GM19455 (cell line): ENCODE results near the gene SLC35A2.

Experiments used
- ATAC-seq: cut with Tn5 transposase; IDR thresholded peaks from one replicate; pipeline ENCODE4 v1.9.1; 2021; ENCODE audit not compliant: unreplicated experiment

Gene SLC35A2

GRCh38 chrX:48911412-48912182, at the start of gene SLC35A2:
Gene SLC35A2 (minus strand): TSS chrX:48911646. CDS start chrX:48911636, 10 bp downstream.
- ATAC-seq, result peak; percentile 66

DNA sequence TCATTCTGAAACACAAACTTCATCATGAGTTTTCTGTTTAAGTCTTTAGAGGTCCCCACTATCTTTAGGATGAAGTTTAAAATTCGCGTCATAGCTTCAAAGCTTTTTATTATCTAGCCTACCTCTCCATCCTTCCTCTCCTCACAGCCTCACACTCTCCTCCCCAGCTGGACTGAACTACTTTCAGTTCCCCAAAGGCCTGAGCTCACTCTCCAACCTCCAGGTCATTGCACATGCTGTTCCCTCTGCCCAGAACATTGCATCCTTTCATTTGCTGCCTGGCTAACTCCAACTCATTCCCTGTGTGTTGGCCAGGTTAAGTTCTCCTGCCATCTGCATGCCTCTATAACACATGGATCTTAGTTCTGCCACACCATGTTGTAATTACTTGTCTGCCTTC, 48.8 kb upstream of the SLC35A2 start:
- no peak for ATAC-seq

- ATAC-seq, result no peak
These were observed 47.2 kb upstream of the SLC35A2 start for GRCh38 chrX:48958635-48959094.

GRCh38 chrX:48957827-48958634, 46.6 kb upstream of the SLC35A2 start:
- ATAC-seq, result peak; percentile 76

- ATAC-seq, result peak; percentile 43
These were observed 46.0 kb upstream of the SLC35A2 start, which contains the start of gene OTUD5 for GRCh38 chrX:48957477-48957826. Gene OTUD5 (minus strand): TSS chrX:48957607. CDS start chrX:48957570, 37 bp downstream.

GRCh38 chrX:48956728-48957414, 45.4 kb upstream of the SLC35A2 start:
- ATAC-seq, result no peak

DNA sequence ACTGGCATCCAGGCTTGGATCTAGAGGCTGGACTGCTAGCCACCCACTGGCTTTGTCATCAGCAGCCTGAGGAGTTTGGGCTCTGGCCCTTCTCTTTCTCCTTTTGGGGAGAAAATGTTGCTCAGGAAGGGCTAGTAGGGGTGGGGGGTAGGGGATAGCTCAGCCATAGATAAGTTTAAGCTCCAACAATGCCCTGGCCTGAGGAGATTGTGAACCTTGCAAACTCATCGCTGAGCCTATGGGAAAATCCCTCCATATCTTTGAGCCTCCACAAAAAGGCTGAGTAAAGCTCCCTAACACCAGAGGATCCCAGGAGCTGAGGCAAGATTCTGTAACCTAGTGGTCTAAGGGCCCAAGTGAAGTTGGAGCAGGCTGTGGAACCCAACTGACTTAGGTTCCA, 37.1 kb upstream of the SLC35A2 start:
- ATAC-seq, result no peak

- ATAC-seq, result no peak
These were observed 34.3 kb upstream of the SLC35A2 start for GRCh38 chrX:48945517-48946348.

GRCh38 chrX:48942895-48943294, 31.4 kb upstream of the SLC35A2 start:
- no peak for ATAC-seq

- ATAC-seq, result no peak
These were observed 29.0 kb upstream of the SLC35A2 start for GRCh38 chrX:48940404-48940955.

GRCh38 chrX:48939524-48940228, 28.2 kb upstream of the SLC35A2 start:
- ATAC-seq, result no peak

- ATAC-seq, result peak; percentile 48
These were observed 27.4 kb upstream of the SLC35A2 start for GRCh38 chrX:48938721-48939425.

DNA sequence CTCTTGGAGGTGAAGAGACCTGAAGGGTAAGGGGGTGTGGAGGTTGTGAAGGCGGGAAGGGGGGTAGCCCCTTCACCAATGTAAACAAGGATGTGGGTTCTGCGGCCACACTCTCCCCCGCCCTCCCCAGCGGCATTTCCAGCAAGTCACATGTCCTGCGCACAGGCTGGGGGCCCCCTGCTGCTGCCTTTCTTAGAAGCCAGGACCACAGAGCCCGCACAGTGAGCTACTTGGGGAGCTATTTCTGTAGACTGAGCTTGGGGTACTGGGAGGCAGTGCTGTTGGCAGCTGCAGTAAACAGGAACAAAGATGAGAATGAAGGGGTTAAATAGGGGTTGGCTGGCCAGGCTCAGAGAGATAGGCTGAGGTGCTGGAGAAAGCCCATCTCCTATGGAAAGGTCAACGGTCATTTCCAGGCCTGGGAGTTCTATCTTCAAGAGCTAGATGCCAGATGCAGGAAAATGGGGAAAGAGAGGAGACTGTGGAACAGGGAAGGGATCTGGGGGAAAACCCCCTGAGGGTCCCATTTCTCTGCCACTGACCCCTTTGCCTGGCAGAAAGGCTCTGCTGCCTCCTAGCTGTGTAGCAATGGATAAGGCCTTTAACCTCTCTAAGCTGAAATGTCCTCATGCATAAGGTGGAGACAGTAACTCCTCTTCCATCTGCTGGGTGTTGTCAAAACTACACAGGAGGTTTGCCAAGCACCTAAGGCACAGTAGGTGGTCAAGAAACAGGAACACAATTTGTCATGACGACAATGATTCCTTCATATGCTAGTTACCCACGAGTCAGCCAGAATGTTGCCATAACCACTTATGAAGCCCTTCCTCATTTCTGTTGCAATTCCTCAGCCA, 25.8 kb upstream of the SLC35A2 start:
- peak; percentile 55 for ATAC-seq

- ATAC-seq, result no peak
These were observed 25.1 kb upstream of the SLC35A2 start for GRCh38 chrX:48936429-48937053.

DNA sequence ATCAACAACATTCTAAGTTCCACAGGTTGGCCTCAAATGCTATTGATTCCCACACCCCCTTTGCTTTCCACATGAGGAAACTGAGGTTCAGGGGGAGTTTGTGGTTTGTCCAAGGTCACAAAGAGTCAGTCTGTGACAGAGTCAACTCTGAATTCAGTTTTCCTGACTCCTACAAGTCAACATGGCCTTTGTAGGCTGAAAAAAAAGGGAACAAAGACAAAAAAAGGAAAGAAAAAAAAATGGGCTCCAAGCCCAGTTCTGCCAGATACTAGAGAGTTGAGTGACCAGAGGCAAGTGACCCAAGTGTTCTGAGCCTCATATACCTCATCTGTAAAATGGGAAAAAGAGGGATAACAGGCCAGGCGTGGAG, 23.8 kb upstream of the SLC35A2 start:
- no peak for ATAC-seq

- ATAC-seq, result no peak
These were observed 23.3 kb upstream of the SLC35A2 start for GRCh38 chrX:48934581-48935300.

- ATAC-seq, result no peak
These were observed 22.3 kb upstream of the SLC35A2 start for GRCh38 chrX:48933757-48934156.
